AG09309 (cell line): ENCODE results near the gene SYNDIG1.

ENCODE experiments used
- DNase-seq: peaks from one replicate; pipeline ENCODE4 v3.0.0-alpha.2; 2010; ENCODE audit warnings: low read depth
- H3K4me3 ChIP-seq: 2 replicates; pipeline ENCODE4 v1.5.1; 2011; ENCODE audit warnings: mild to moderate bottlenecking, low read depth, low read length, moderate library complexity; ENCODE audit not compliant: control insufficient read depth
- TF ChIP-seq, protein P1 (sequence below): IDR thresholded peaks from 2 replicates; pipeline ENCODE4 v1.5.1; 2011; ENCODE audit warnings: mild to moderate bottlenecking, low read depth, low read length, inconsistent platforms; ENCODE audit not compliant: insufficient read depth, control insufficient read depth; ENCODE audit errors: missing control alignments

Gene SYNDIG1

GRCh38 chr20:24640686-24641085 lies 171.3 kb downstream of the SYNDIG1 start:
- no peak overlapping the region for H3K4me3 ChIP-seq
- TF ChIP-seq, protein P1, sequence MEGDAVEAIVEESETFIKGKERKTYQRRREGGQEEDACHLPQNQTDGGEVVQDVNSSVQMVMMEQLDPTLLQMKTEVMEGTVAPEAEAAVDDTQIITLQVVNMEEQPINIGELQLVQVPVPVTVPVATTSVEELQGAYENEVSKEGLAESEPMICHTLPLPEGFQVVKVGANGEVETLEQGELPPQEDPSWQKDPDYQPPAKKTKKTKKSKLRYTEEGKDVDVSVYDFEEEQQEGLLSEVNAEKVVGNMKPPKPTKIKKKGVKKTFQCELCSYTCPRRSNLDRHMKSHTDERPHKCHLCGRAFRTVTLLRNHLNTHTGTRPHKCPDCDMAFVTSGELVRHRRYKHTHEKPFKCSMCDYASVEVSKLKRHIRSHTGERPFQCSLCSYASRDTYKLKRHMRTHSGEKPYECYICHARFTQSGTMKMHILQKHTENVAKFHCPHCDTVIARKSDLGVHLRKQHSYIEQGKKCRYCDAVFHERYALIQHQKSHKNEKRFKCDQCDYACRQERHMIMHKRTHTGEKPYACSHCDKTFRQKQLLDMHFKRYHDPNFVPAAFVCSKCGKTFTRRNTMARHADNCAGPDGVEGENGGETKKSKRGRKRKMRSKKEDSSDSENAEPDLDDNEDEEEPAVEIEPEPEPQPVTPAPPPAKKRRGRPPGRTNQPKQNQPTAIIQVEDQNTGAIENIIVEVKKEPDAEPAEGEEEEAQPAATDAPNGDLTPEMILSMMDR: no peak
- no peak for DNase-seq

- TF ChIP-seq, protein P1: no peak
- no peak for DNase-seq
- no peak overlapping the region for H3K4me3 ChIP-seq
Observed at GRCh38 chr20:24643731-24644626, 174.6 kb downstream of the SYNDIG1 start.

- TF ChIP-seq, protein P1: no peak
Observed at GRCh38 chr20:24646321-24646720, 176.9 kb downstream of the SYNDIG1 start.

GRCh38 chr20:24647713-24648112 lies 178.3 kb downstream of the SYNDIG1 start:
- H3K4me3 ChIP-seq: no peak overlapping the region
- TF ChIP-seq, protein P1: no peak
- no peak for DNase-seq

More at GRCh38 chr20:24646321-24646720, 176.9 kb downstream of the SYNDIG1 start:
- no peak for DNase-seq
- no peak overlapping the region for H3K4me3 ChIP-seq

DNA sequence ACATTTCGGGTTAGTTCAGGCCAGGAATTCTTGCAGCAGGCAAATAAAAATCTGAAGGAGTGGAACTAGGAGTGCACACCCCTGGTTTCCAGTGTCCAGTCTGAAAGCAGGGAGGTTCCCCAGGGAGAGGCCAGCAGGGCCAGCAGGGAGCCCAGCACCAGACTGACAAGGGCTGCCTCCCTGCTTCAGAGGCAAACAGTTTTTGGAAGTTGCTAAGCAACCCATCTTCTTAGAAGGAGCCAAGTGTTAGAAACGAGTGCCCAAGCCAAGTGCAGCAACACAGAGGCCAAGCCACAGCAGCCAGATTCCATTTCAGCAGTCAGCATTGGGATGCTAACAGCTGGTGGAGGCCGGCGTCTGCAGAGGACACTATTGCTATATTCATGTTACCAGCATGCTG lies 179.1 kb downstream of the SYNDIG1 start:
- DNase-seq: no peak
- TF ChIP-seq, protein P1: no peak
- H3K4me3 ChIP-seq: no peak overlapping the region

GRCh38 chr20:24648919-24649318 lies 179.5 kb downstream of the SYNDIG1 start:
- no peak for DNase-seq
- H3K4me3 ChIP-seq: no peak overlapping the region
- TF ChIP-seq, protein P1: no peak
